CD4-positive, alpha-beta memory T cell (primary cell): Measurements from ENCODE around the gene CMC2. TPM values are rescaled to one million over a fixed set of nuclear protein-coding genes. Genes with fewer than 3 reads are reported as not detected.
A peak's percentile ranks its signal among the peaks of the same experiment; 100 is the strongest.

Source experiments
- CTCF ChIA-PET: fragments of 350-600 bp; sonication (Branson Sonifier 250); formaldehyde crosslinking; loops from one replicate; lab custom pipeline; 2021; ENCODE audit warnings: inconsistent platforms; ENCODE audit not compliant: partially characterized antibody; lab: Charles Lee
- POLR2A ChIA-PET: fragments of 350-600 bp; sonication (Branson Sonifier 250); formaldehyde crosslinking; loops from one replicate; lab custom pipeline; 2021; ENCODE audit not compliant: partially characterized antibody; lab: Charles Lee
- DNase-seq, 5 donors: peaks; one replicate each; pipeline versions ENCODE4 v3.0.0 to v3.0.0-alpha.2; 2020 to 2022; ENCODE audit warnings: mixed read lengths in 1 of 5
- H3K27ac ChIP-seq: one replicate; pipeline ENCODE4 v1.7.0; 2013; ENCODE audit warnings: low read depth, low read length
- H3K27me3 ChIP-seq: 2 replicates; pipeline ENCODE4 v1.7.0; 2013; ENCODE audit warnings: mild to moderate bottlenecking, low read length, moderate library complexity; ENCODE audit not compliant: insufficient read depth
- H3K36me3 ChIP-seq: 2 replicates; pipeline ENCODE4 v1.7.0; 2013; ENCODE audit warnings: mild to moderate bottlenecking, low read length, moderate library complexity; ENCODE audit not compliant: insufficient read depth
- H3K4me1 ChIP-seq: 2 replicates; pipeline ENCODE4 v1.7.0; 2013; ENCODE audit warnings: mild to moderate bottlenecking, low read length, moderate library complexity; ENCODE audit not compliant: insufficient read depth
- H3K4me3 ChIP-seq, 2 donors: one replicate each; pipeline ENCODE4 v1.7.0; 2013; ENCODE audit warnings: low read length in 2 of 2, mild to moderate bottlenecking in 1 of 2
- H3K9me3 ChIP-seq, 2 donors: one replicate each; pipeline ENCODE4 v1.7.0; 2013; ENCODE audit warnings: low read length in 2 of 2, control low read depth in 1 of 2; ENCODE audit not compliant: control insufficient read depth in 1 of 2
- H3K27ac Mint-ChIP-seq, 7 donors: one replicate each; pipeline ENCODE4 v1.8.0; 2020 to 2021; ENCODE audit warnings: mixed read lengths in 7 of 7, mild to moderate bottlenecking in 6 of 7, inconsistent platforms in 3 of 7, moderate library complexity in 3 of 7
- H3K27me3 Mint-ChIP-seq, 2 donors: one replicate each; pipeline ENCODE4 v1.8.0; 2020 to 2021; ENCODE audit warnings: mixed read lengths in 2 of 2
- H3K36me3 Mint-ChIP-seq, 2 donors: one replicate each; pipeline ENCODE4 v1.8.0; 2020 to 2021; ENCODE audit warnings: mixed read lengths in 2 of 2, inconsistent platforms in 1 of 2, mild to moderate bottlenecking in 1 of 2
- H3K4me1 Mint-ChIP-seq, 4 donors: one replicate each; pipeline ENCODE4 v1.8.0; 2020 to 2021; ENCODE audit warnings: mixed read lengths in 4 of 4, mild to moderate bottlenecking in 1 of 4
- H3K4me3 Mint-ChIP-seq, 8 donors: one replicate each; pipeline ENCODE4 v1.8.0; 2020 to 2021; ENCODE audit warnings: mixed read lengths in 8 of 8, mild to moderate bottlenecking in 7 of 8, moderate library complexity in 6 of 8, inconsistent platforms in 3 of 8
- H3K9me3 Mint-ChIP-seq, 8 donors: one replicate each; pipeline ENCODE4 v1.8.0; 2020 to 2021; ENCODE audit warnings: mixed read lengths in 8 of 8, mild to moderate bottlenecking in 5 of 8, inconsistent platforms in 3 of 8, moderate library complexity in 1 of 8
- intact Hi-C: fragments of 100-400 bp; cut with micrococcal nuclease; formaldehyde crosslinking; loops from one replicate; pipeline ENCODE4 v1.15.1; 2023
- polyA plus RNA-seq, 2 donors: library from polyadenylated mRNA; unstranded; fragments of 300-500 nt; fragmentation: Illumina TruSeq; gene quantifications; one replicate each; pipeline ENCODE4 v1.2.3, GENCODE V29; 2021
- total RNA-seq, 2 experiments: library from RNA; stranded (reverse); gene quantifications; one replicate each; pipeline ENCODE4 v1.2.3, GENCODE V29; 2021

Gene CMC2
- total and polyA plus RNA-seq, 4 experiments from 2014 or later: 39.7 to 154 (median 74.5) TPM

DNA sequence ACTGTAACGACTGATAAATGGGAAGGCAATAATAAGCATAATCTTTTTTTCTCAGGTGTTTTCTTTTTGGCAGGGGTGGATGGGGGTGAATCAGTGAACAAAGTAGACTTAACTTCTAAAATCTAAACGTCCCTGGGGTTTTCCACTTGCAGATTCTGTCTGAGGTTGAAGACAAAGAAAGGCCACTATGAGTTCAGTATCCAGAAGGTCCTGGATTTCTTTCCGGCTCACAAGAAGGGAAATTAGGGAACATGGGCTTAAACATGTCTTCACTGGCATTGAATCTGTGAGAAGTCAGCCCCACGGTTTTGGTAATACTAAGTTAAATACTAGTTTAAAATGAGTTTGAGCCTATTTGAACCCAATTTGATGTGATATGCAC, 67.8 kb downstream of the CMC2 start:
- POLR2A ChIA-PET: no interaction called here
- H3K36me3 Mint-ChIP-seq: peaks cover 0 to 3% of the 10 kb centered on the region in 2 donors
- H3K9me3 ChIP-seq: no peaks in the 10 kb centered on the region
- peaks cover 5% of the 10 kb centered on the region for H3K27me3 ChIP-seq
- H3K36me3 ChIP-seq: no peaks in the 10 kb centered on the region
- no peak overlapping the region for H3K27ac ChIP-seq
- peaks cover 0 to 3% (median 0%) of the 10 kb centered on the region in 4 donors for H3K4me1 Mint-ChIP-seq
- peaks cover 15 to 17% of the 10 kb centered on the region in 2 donors for H3K27me3 Mint-ChIP-seq
- H3K4me3 Mint-ChIP-seq: no peak overlapping the region
- intact Hi-C loops: no loop called here
- H3K9me3 Mint-ChIP-seq: peaks cover 0 to 7% (median under 1%) of the 10 kb centered on the region in 8 donors
- CTCF ChIA-PET: no interaction called here
- DNase-seq: no peak
- H3K4me3 ChIP-seq: no peak overlapping the region
- H3K27ac Mint-ChIP-seq: no peak overlapping the region
- H3K4me1 ChIP-seq: no peaks in the 10 kb centered on the region

DNA sequence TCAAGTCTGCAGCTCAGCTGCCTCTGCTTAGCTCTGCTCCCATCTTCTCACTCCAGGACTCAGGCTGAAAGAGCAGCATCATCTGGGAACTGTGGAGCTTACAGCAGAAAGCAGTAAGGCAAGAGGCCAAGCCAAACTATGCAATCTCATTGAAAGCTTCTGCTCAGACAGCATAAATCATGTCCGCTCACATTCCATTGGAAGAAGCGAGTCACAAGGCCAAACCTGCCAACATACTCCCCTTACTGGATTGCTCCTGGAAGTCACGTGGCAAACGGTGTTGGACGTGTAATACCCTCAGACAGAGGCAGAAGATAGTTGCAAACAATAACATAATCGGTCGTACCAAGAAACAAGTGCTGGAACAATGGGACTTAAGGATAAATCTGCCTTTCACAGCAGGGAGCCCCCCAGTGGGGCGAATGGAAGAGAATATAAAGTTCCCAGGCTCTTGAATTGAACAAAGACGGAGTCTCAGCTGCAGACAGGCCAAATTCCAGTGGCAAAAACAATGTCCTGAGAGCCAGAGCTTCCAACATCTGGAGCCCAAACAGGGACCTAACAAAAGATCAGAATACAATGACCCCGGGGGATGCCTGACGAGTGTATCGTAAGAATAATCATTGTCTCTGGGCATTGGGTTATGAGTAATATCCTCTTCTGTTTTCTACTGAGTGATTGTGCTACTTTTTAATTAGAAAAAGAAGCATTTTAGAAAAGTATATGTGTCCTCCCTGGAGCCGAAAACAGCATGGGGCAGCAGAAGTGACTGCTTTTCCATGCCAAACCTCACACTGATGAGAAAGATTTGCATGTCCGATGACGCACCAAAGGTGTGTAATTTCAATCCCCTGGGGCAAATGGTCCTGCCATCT, 68.4 kb downstream of the CMC2 start:
- H3K4me3 ChIP-seq: no peak overlapping the region
- H3K9me3 ChIP-seq: no peaks in the 10 kb centered on the region
- ChIA-PET CTCF (no interaction called here), POLR2A (no interaction called here)
- Mint-ChIP-seq H3K27ac (no peak overlapping the region), H3K4me3 (no peak overlapping the region), H3K4me1 (peaks cover 0 to 3% (median 0%) of the 10 kb centered on the region in 4 donors), H3K27me3 (peaks cover 22% of the 10 kb centered on the region in 2 donors), H3K36me3 (peaks cover 0 to 3% of the 10 kb centered on the region in 2 donors), H3K9me3 (peaks cover 0 to 7% (median 0%) of the 10 kb centered on the region in 8 donors)
- no peaks in the 10 kb centered on the region for H3K4me1 ChIP-seq
- DNase-seq: no peak
- intact Hi-C loops: no loop called here
- H3K36me3 ChIP-seq: no peaks in the 10 kb centered on the region
- peaks cover 5% of the 10 kb centered on the region for H3K27me3 ChIP-seq
- H3K27ac ChIP-seq: no peak overlapping the region

DNA sequence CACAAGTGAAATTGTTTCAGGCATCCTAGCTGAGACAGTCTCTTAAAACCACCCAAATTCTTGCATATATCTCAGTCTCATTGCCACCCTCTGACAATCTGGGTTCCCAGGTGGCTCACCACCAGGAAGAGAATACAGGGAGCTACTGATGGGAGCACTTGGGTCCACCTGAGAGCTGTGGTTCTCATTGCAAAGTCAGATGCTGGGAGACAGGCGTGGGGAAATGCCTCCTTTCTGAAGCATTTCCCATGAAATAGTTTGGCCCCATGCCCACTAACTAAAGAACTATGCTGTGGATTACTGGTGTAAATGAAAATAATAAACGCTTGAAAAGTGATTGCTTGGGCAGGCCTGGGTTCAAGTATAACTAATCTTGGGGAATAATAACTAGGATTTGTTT, 70.3 kb downstream of the CMC2 start:
- H3K36me3 Mint-ChIP-seq: no peaks in the 10 kb centered on the region
- Histone ChIP-seq H3K9me3 (no peaks in the 10 kb centered on the region), H3K27me3 (peaks cover 5% of the 10 kb centered on the region), H3K27ac (no peak overlapping the region), H3K4me1 (peaks cover 6% of the 10 kb centered on the region), H3K36me3 (no peaks in the 10 kb centered on the region), H3K4me3 (no peak overlapping the region)
- ChIA-PET POLR2A (no interaction called here), CTCF (no interaction called here)
- no peak overlapping the region for H3K4me3 Mint-ChIP-seq
- H3K4me1 Mint-ChIP-seq: peaks cover 4 to 13% (median 8%) of the 10 kb centered on the region in 4 donors
- DNase-seq: no peak
- intact Hi-C loops: no loop called here
- H3K27ac Mint-ChIP-seq: no peak overlapping the region
- H3K27me3 Mint-ChIP-seq: peaks cover 29 to 32% of the 10 kb centered on the region in 2 donors
- H3K9me3 Mint-ChIP-seq: no peaks in the 10 kb centered on the region

- intact Hi-C loops: no loop called here
- no peak overlapping the region for H3K4me3 Mint-ChIP-seq
- H3K9me3 Mint-ChIP-seq: no peaks in the 10 kb centered on the region
- no peak overlapping the region for H3K27ac ChIP-seq
- DNase-seq: no peak
- H3K27me3 ChIP-seq: peaks cover 5% of the 10 kb centered on the region
- H3K4me3 ChIP-seq: no peak overlapping the region
- no peaks in the 10 kb centered on the region for H3K36me3 Mint-ChIP-seq
- peaks cover 4 to 13% (median 8%) of the 10 kb centered on the region in 4 donors for H3K4me1 Mint-ChIP-seq
- H3K9me3 ChIP-seq: no peaks in the 10 kb centered on the region
- ChIA-PET POLR2A (no interaction called here), CTCF (interaction anchor here (1.3 kb wide), 1 partner anchor 13 kb away, joined by 3 read pairs; no protein-coding TSS in a partner anchor)
- H3K27me3 Mint-ChIP-seq: peaks cover 32 to 34% of the 10 kb centered on the region in 2 donors
- peaks cover 6% of the 10 kb centered on the region for H3K4me1 ChIP-seq
- H3K27ac Mint-ChIP-seq: no peak overlapping the region
- H3K36me3 ChIP-seq: no peaks in the 10 kb centered on the region
Measured at GRCh38 chr16:80935691-80936090, 71.0 kb downstream of the CMC2 start.

- peaks cover 41 to 48% of the 10 kb centered on the region in 2 donors for H3K27me3 Mint-ChIP-seq
- no peaks in the 10 kb centered on the region for H3K9me3 ChIP-seq
- no peak overlapping the region for H3K27ac ChIP-seq
- POLR2A ChIA-PET: no interaction called here
- no peak overlapping the region for H3K4me3 ChIP-seq
- peaks cover 0 to 5% (median 3%) of the 10 kb centered on the region in 8 donors for H3K9me3 Mint-ChIP-seq
- DNase-seq: no peak
- peaks cover 6% of the 10 kb centered on the region for H3K4me1 ChIP-seq
- CTCF ChIA-PET: no interaction called here
- intact Hi-C loops: no loop called here
- peaks cover 4 to 13% (median 8%) of the 10 kb centered on the region in 4 donors for H3K4me1 Mint-ChIP-seq
- no peak overlapping the region for H3K27ac Mint-ChIP-seq
- peak overlapping the region; percentile 52 to 81 (median 72) for H3K4me3 Mint-ChIP-seq
- no peaks in the 10 kb centered on the region for H3K36me3 Mint-ChIP-seq
- H3K27me3 ChIP-seq: peaks cover 5% of the 10 kb centered on the region
- no peaks in the 10 kb centered on the region for H3K36me3 ChIP-seq
Measured at GRCh38 chr16:80932708-80933095, 74.0 kb downstream of the CMC2 start.

GRCh38 chr16:80931801-80932707, 74.6 kb downstream of the CMC2 start:
- Histone ChIP-seq H3K4me3 (no peak overlapping the region), H3K27me3 (peaks cover 5% of the 10 kb centered on the region), H3K36me3 (no peaks in the 10 kb centered on the region), H3K4me1 (peaks cover 6% of the 10 kb centered on the region), H3K9me3 (no peaks in the 10 kb centered on the region), H3K27ac (no peak overlapping the region)
- Mint-ChIP-seq H3K27me3 (peaks cover 45 to 51% of the 10 kb centered on the region in 2 donors), H3K36me3 (peaks cover 0 to 3% of the 10 kb centered on the region in 2 donors), H3K9me3 (peaks cover 0 to 5% (median 3%) of the 10 kb centered on the region in 8 donors), H3K4me1 (peaks cover 4 to 13% (median 8%) of the 10 kb centered on the region in 4 donors), H3K27ac (no peak overlapping the region), H3K4me3 (peak overlapping the region; percentile 52 to 81 (median 76))
- intact Hi-C loops: no loop called here
- CTCF ChIA-PET: no interaction called here
- POLR2A ChIA-PET: no interaction called here
- no peak for DNase-seq
